ENCODE results near the gene ETS1.

ETS1 gene

GRCh38 chr11:128488471-128488870 is 98.9 kb downstream of the ETS1 start:
- Histone ChIP-seq H3F3A (ENCODE audit: insufficient read depth, low read length) (no peaks in the 10 kb centered on the region), H3K4me2 (ENCODE audit: low read depth, low read length) (no peak overlapping the region), H3K4me1 (ENCODE audit: low read length) (peaks cover 25% of the 10 kb centered on the region), H3K36me3 (replicated peaks; ENCODE audit: insufficient read depth, low read length) (peaks cover 23% of the 10 kb centered on the region; the same call in 1 of the 2 replicates), H3K4me3 (ENCODE audit: low read length) (no peak overlapping the region), H3K9me2 (replicated peaks; ENCODE audit: insufficient read depth, low read length) (no peaks in the 10 kb centered on the region), H4K20me1 (ENCODE audit: insufficient read depth, low read length) (no peaks in the 10 kb centered on the region), H3K79me2 (ENCODE audit: low read length) (peaks cover 25% of the 10 kb centered on the region), H3K9me3 (replicated peaks; ENCODE audit: insufficient read depth, low read length) (no peaks in the 10 kb centered on the region), H3K27ac (ENCODE audit: low read length) (no peak overlapping the region), H3K27me3 (replicated peaks; ENCODE audit: insufficient read depth, low read length) (no peaks in the 10 kb centered on the region), H2AFZ (ENCODE audit: low read length) (no peak overlapping the region), H3K9ac (ENCODE audit: low read length) (no peak overlapping the region)
- DNase-seq = no peak
- TF ChIP-seq EZH2 (optimal IDR thresholded peaks at IDR 0.05; ENCODE audit: low read depth, low read length) (no peak), EZH2phosphoT487 (IDR thresholded peaks at IDR 0.05; ENCODE audit: low read length) (no peak), CTCF (IDR thresholded peaks at IDR 0.05; ENCODE audit: low read length) (no peak)

- Histone ChIP-seq H3K9me3 (replicated peaks; ENCODE audit: insufficient read depth, low read length) (no peaks in the 10 kb centered on the region), H3K4me2 (ENCODE audit: low read depth, low read length) (no peak overlapping the region), H3K4me1 (ENCODE audit: low read length) (peaks cover 21% of the 10 kb centered on the region), H3K9ac (ENCODE audit: low read length) (no peak overlapping the region), H3K4me3 (ENCODE audit: low read length) (no peak overlapping the region), H3K9me2 (replicated peaks; ENCODE audit: insufficient read depth, low read length) (no peaks in the 10 kb centered on the region), H3K79me2 (ENCODE audit: low read length) (peaks cover 25% of the 10 kb centered on the region), H3K27me3 (replicated peaks; ENCODE audit: insufficient read depth, low read length) (no peaks in the 10 kb centered on the region), H2AFZ (ENCODE audit: low read length) (no peak overlapping the region), H3K27ac (ENCODE audit: low read length) (no peak overlapping the region), H3F3A (ENCODE audit: insufficient read depth, low read length) (no peaks in the 10 kb centered on the region), H4K20me1 (ENCODE audit: insufficient read depth, low read length) (no peaks in the 10 kb centered on the region), H3K36me3 (replicated peaks; ENCODE audit: insufficient read depth, low read length) (peaks cover 25% of the 10 kb centered on the region; the same call in 1 of the 2 replicates)
- TF ChIP-seq EZH2 (optimal IDR thresholded peaks at IDR 0.05; ENCODE audit: low read depth, low read length) = no peak
- no peak for TF ChIP-seq EZH2phosphoT487 (IDR thresholded peaks at IDR 0.05; ENCODE audit: low read length)
- TF ChIP-seq CTCF (IDR thresholded peaks at IDR 0.05; ENCODE audit: low read length) = no peak
- no peak for DNase-seq
Observed at GRCh38 chr11:128487978-128488377, 99.4 kb downstream of the ETS1 start.

GRCh38 chr11:128484172-128484571 is 103.2 kb downstream of the ETS1 start:
- H3K4me1 ChIP-seq (ENCODE audit: low read length) = no peaks in the 10 kb centered on the region
- H3K79me2 ChIP-seq (ENCODE audit: low read length) = no peaks in the 10 kb centered on the region
- no peak overlapping the region for H3K4me3 ChIP-seq (ENCODE audit: low read length)
- no peak overlapping the region for H3K4me2 ChIP-seq (ENCODE audit: low read depth, low read length)
- no peaks in the 10 kb centered on the region for H4K20me1 ChIP-seq (ENCODE audit: insufficient read depth, low read length)
- TF ChIP-seq EZH2phosphoT487 (IDR thresholded peaks at IDR 0.05; ENCODE audit: low read length) (no peak), EZH2 (optimal IDR thresholded peaks at IDR 0.05; ENCODE audit: low read depth, low read length) (no peak), CTCF (IDR thresholded peaks at IDR 0.05; ENCODE audit: low read length) (no peak)
- no peaks in the 10 kb centered on the region for H3K9me2 ChIP-seq (replicated peaks; ENCODE audit: insufficient read depth, low read length)
- H3K9me3 ChIP-seq (replicated peaks; ENCODE audit: insufficient read depth, low read length) = no peaks in the 10 kb centered on the region
- peaks cover 25% of the 10 kb centered on the region; the same call in 1 of the 2 replicates for H3K36me3 ChIP-seq (replicated peaks; ENCODE audit: insufficient read depth, low read length)
- no peak overlapping the region for H3K9ac ChIP-seq (ENCODE audit: low read length)
- no peak overlapping the region for H2AFZ ChIP-seq (ENCODE audit: low read length)
- H3K27me3 ChIP-seq (replicated peaks; ENCODE audit: insufficient read depth, low read length) = no peaks in the 10 kb centered on the region
- no peak for DNase-seq
- no peaks in the 10 kb centered on the region for H3F3A ChIP-seq (ENCODE audit: insufficient read depth, low read length)
- H3K27ac ChIP-seq (ENCODE audit: low read length) = no peak overlapping the region

Data from MM.1S (cell line).